ENCODE measurements around the gene FYN.

DNA sequence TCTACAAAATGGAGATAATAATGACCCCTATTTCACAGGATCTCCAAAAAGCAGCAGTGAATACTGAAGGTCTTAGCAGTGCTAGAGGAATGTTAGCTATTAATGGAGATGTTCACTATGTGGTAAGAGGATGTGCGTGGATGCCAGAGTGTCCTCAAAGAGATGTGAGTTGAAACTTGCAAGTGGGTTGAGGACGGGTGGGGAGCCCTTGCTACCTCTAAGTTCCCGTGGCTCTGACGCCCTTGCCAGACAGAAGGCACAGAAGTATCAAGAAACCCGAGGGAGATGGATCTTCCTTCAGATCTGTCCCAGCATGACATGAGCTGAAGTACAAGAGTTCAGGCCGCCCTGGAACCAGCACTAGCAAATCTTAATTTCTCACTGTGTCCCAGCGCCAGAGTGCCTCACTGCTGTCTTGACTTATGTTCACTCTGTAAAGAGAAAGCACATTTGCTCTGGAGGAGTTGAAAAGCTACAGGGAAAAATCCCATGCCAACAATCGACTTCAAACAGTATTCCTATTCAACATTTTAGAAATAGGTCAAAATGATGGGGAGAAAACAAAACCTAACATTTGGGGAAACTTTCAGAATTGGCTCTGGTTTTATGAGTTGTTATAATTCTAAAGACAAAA, 59.5 kb downstream of the FYN start:
- no peak for TF ChIP-seq YY1 (IDR thresholded peaks at IDR 0.05; ENCODE audit: insufficient read depth, insufficient read length)
- TF ChIP-seq SUZ12 (IDR thresholded peaks at IDR 0.05; ENCODE audit: extremely low read depth, insufficient read depth, insufficient read length) = no peak

Data from NT2/D1 (cell line).